DOHH2 (cell line): ENCODE measurements around the gene NOSTRIN.

Source experiments
- H3F3A ChIP-seq: fragments of 200-600 bp; sonication (generic), shearing (Covaris generic); 2 replicates; pipeline ENCODE4 v1.6.0; 2016; ENCODE audit warnings: antibody characterized with exemption, mild to moderate bottlenecking; ENCODE audit not compliant: control insufficient read depth, insufficient read depth
- H3K27ac ChIP-seq: fragments of 200-600 bp; sonication (generic); 2 replicates; pipeline ENCODE4 v1.5.1; 2014; ENCODE audit warnings: low read depth, mild to moderate bottlenecking, low read length, moderate library complexity
- H3K27me3 ChIP-seq: fragments of 200-600 bp; sonication (generic); 2 replicates; pipeline ENCODE4 v1.6.1; 2014; ENCODE audit warnings: mild to moderate bottlenecking, low read length, mixed read lengths; ENCODE audit not compliant: control insufficient read depth
- H3K36me3 ChIP-seq: fragments of 200-600 bp; sonication (generic); 2 replicates; pipeline ENCODE4 v1.6.1; 2014; ENCODE audit warnings: mild to moderate bottlenecking, low read length, moderate library complexity, mixed read lengths; ENCODE audit not compliant: control insufficient read depth
- H3K4me1 ChIP-seq: fragments of 200-600 bp; sonication (generic); 2 replicates; pipeline ENCODE4 v1.6.1; 2014; ENCODE audit warnings: mild to moderate bottlenecking, low read length, mixed read lengths; ENCODE audit not compliant: control insufficient read depth
- H3K4me2 ChIP-seq: fragments of 200-600 bp; sonication (generic); 2 replicates; pipeline ENCODE4 v1.6.0; 2014; ENCODE audit warnings: mild to moderate bottlenecking, low read length, moderate library complexity
- H3K4me3 ChIP-seq: fragments of 200-600 bp; sonication (generic); 2 replicates; pipeline ENCODE4 v1.5.1; 2014; ENCODE audit warnings: mild to moderate bottlenecking, low read length, mixed read lengths
- H3K79me2 ChIP-seq: fragments of 200-600 bp; sonication (generic); 2 replicates; pipeline ENCODE4 v1.6.1; 2014; ENCODE audit warnings: mild to moderate bottlenecking, low read length, mixed read lengths; ENCODE audit not compliant: control insufficient read depth
- H3K9me2 ChIP-seq: fragments of 200-600 bp; sonication (generic); replicated peaks from 2 replicates; pipeline ENCODE4 v1.6.1; 2014; ENCODE audit warnings: mild to moderate bottlenecking, low read length, mixed read lengths; ENCODE audit not compliant: control insufficient read depth
- H3K9me3 ChIP-seq: fragments of 200-600 bp; sonication (generic); 2 replicates; pipeline ENCODE4 v1.6.1; 2014; ENCODE audit warnings: antibody characterized with exemption, low read length, mixed read lengths; ENCODE audit not compliant: control insufficient read depth, insufficient read depth
- H4K20me1 ChIP-seq: fragments of 200-600 bp; sonication (generic); 2 replicates; pipeline ENCODE4 v1.6.0; 2014; ENCODE audit warnings: low read depth, mild to moderate bottlenecking, antibody characterized with exemption, low read length, moderate library complexity; ENCODE audit not compliant: control insufficient read depth, insufficient read depth
- EZH2phosphoT487 ChIP-seq: fragments of 200-600 bp; sonication (generic); IDR thresholded peaks from 2 replicates; pipeline ENCODE4 v1.6.1; 2017; ENCODE audit warnings: borderline replicate concordance, mild to moderate bottlenecking, antibody characterized with exemption, low read length, moderate library complexity, mixed read lengths
- TF ChIP-seq, protein P1 (sequence below): fragments of 200-600 bp; sonication (generic); IDR thresholded peaks from one replicate; pipeline ENCODE4 v1.5.1; 2014; ENCODE audit warnings: antibody characterized with exemption, mild to moderate bottlenecking, low read depth, low read length; ENCODE audit not compliant: poor library complexity, severe bottlenecking

The NOSTRIN gene

DNA sequence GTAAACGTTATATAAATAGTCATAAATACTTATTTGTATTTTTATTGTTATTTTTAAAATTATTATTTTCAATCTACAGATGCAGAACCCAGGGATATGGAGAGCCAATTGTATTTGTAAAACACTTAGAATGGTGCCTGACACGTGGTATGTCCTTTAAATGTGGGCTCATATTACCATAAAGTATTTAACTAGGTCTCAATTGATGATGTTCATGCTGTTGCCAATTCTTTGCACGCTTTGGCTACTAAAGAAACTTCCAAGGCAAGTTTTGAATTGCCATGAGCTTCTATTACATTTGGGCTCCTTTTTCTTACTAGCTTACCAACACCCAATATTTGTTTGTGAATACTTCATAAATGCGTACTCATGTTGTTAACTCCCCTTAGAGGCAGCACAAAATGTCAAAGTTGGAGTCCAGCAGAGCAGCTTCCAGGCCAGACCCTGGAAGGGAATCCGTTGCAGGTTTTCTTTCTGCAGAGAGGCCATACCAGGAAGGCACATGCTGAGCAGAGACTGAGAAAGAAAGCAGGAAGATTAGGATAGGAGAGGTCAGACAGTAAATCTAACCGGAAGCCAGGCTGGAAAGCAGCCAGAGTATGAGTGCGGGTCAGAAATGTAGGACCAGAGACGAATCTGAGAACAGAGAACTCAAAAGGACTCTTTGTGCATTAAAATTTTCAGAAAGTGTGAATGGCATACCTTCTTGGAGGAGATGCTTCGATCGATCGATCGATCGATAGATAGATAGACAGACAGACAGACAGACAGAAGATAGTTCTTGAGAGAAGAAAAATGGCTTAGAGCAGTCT is 4.2 kb upstream of the NOSTRIN start:
- no peak for TF ChIP-seq EZH2phosphoT487
- TF ChIP-seq, protein P1, sequence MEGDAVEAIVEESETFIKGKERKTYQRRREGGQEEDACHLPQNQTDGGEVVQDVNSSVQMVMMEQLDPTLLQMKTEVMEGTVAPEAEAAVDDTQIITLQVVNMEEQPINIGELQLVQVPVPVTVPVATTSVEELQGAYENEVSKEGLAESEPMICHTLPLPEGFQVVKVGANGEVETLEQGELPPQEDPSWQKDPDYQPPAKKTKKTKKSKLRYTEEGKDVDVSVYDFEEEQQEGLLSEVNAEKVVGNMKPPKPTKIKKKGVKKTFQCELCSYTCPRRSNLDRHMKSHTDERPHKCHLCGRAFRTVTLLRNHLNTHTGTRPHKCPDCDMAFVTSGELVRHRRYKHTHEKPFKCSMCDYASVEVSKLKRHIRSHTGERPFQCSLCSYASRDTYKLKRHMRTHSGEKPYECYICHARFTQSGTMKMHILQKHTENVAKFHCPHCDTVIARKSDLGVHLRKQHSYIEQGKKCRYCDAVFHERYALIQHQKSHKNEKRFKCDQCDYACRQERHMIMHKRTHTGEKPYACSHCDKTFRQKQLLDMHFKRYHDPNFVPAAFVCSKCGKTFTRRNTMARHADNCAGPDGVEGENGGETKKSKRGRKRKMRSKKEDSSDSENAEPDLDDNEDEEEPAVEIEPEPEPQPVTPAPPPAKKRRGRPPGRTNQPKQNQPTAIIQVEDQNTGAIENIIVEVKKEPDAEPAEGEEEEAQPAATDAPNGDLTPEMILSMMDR = no peak
- H3K27ac ChIP-seq = no peak overlapping the region
- no peaks in the 10 kb centered on the region for H4K20me1 ChIP-seq
- no peaks in the 10 kb centered on the region for H3F3A ChIP-seq
- H3K9me2 ChIP-seq = no peaks in the 10 kb centered on the region; the same call in 1 of the 2 replicates
- no peaks in the 10 kb centered on the region for H3K79me2 ChIP-seq
- H3K9me3 ChIP-seq = no peaks in the 10 kb centered on the region
- no peaks in the 10 kb centered on the region for H3K27me3 ChIP-seq
- no peak overlapping the region for H3K4me3 ChIP-seq
- no peak overlapping the region for H3K4me2 ChIP-seq
- no peaks in the 10 kb centered on the region for H3K4me1 ChIP-seq
- H3K36me3 ChIP-seq = no peaks in the 10 kb centered on the region

DNA sequence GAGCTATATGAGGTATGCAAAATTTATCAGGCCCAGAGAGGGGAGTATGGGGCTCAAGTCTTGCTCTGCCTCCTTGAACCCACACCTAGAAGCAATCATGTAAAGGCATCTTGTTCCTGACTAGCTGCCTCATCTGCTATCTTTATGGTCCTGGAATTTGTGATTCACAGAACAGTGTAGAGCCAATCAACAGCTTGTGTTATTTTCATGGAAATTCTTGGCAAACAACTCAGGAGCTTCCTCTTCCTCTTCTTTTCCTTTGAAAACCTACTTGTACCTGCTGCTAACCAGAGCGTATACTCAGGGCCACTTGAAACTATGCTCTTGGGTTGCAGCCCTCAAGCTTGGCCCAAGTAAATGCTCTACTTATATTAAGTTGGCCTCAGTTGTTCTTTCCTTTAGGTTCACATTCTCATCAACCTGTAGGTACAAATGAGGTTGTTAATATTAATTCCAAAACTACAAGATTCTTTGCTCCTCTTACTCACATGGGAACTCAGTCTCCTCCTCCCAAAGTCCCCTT is 3.5 kb upstream of the NOSTRIN start:
- H3K79me2 ChIP-seq = no peaks in the 10 kb centered on the region
- no peaks in the 10 kb centered on the region for H3K27me3 ChIP-seq
- H3K4me2 ChIP-seq = no peak overlapping the region
- H4K20me1 ChIP-seq = no peaks in the 10 kb centered on the region
- TF ChIP-seq EZH2phosphoT487 = no peak
- TF ChIP-seq, protein P1 = no peak
- H3F3A ChIP-seq = no peaks in the 10 kb centered on the region
- no peaks in the 10 kb centered on the region for H3K36me3 ChIP-seq
- no peaks in the 10 kb centered on the region; the same call in 1 of the 2 replicates for H3K9me2 ChIP-seq
- no peaks in the 10 kb centered on the region for H3K9me3 ChIP-seq
- H3K27ac ChIP-seq = no peak overlapping the region
- H3K4me3 ChIP-seq = no peak overlapping the region
- no peaks in the 10 kb centered on the region for H3K4me1 ChIP-seq

DNA sequence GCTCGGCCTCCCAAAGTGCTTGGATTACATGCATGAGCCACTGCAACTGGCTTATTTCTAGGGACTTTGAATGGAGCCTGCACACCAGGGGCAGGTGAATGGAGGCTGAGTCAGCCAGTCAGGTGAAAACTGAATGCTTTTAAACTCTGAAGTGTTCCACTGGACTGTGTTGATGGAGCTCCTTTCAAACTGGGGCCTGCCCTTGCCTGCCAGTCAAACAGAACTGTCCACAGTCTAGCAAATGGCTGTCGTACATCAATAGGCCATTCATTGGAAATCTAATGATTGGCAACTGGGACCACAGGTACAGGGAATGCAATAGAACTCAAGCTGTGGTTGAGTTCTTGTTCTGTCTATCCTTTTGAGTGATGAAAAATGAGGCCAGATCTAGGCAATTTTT is 966 bp upstream of the NOSTRIN start:
- Histone ChIP-seq H3K36me3 (no peaks in the 10 kb centered on the region), H3K4me1 (peaks cover 10% of the 10 kb centered on the region), H3K4me2 (no peak overlapping the region), H3K27me3 (no peaks in the 10 kb centered on the region), H3K9me3 (no peaks in the 10 kb centered on the region), H3F3A (no peaks in the 10 kb centered on the region), H4K20me1 (no peaks in the 10 kb centered on the region), H3K9me2 (no peaks in the 10 kb centered on the region), H3K79me2 (no peaks in the 10 kb centered on the region), H3K4me3 (no peak overlapping the region), H3K27ac (no peak overlapping the region)
- no peak for TF ChIP-seq EZH2phosphoT487
- TF ChIP-seq, protein P1 = no peak
